PC-9 (cell line): ENCODE measurements around the gene AIFM2. TPM values are rescaled to one million over a fixed set of nuclear protein-coding genes. Genes with fewer than 3 reads are reported as not detected.

Source experiments
- BruUV-seq: library from RNA; stranded (reverse); fragments of 400-500 nt; replicated peaks from 2 replicates; lab custom pipeline; 2021; lab: Mats Ljungman, UMichigan
- CTCF ChIA-PET: fragments of 300-600 bp; sonication (Branson Sonifier 250); formaldehyde crosslinking; loops from one replicate; lab custom pipeline; 2022; ENCODE audit warnings: antibody characterized with exemption; lab: Charles Lee
- POLR2A ChIA-PET: fragments of 300-600 bp; sonication (Branson Sonifier 250); formaldehyde crosslinking; loops from one replicate; lab custom pipeline; 2022; ENCODE audit warnings: antibody characterized with exemption; ENCODE audit not compliant: unreplicated experiment; lab: Charles Lee
- DNase-seq, 2 experiments: peaks; one replicate each; pipeline versions ENCODE4 v3.0.0 to v3.0.0-alpha.2; 2015 to 2022; ENCODE audit warnings: mixed read lengths in 1 of 2
- H2AFZ ChIP-seq: fragments of 200-600 bp; sonication (generic); 2 replicates; pipeline ENCODE4 v1.8.1; 2017; ENCODE audit warnings: antibody characterized with exemption
- H3F3A ChIP-seq: fragments of 200-600 bp; sonication (generic); 2 replicates; pipeline ENCODE4 v1.8.1; 2017; ENCODE audit warnings: antibody characterized with exemption, mild to moderate bottlenecking, low read depth; ENCODE audit not compliant: insufficient read depth
- H3K27ac ChIP-seq: fragments of 200-600 bp; sonication (generic); 2 replicates; pipeline ENCODE4 v1.6.1; 2016; ENCODE audit warnings: mixed run types
- H3K27me3 ChIP-seq: fragments of 200-600 bp; sonication (generic); 2 replicates; pipeline ENCODE4 v1.6.1; 2016; ENCODE audit warnings: low read depth, mixed run types; ENCODE audit not compliant: insufficient read depth
- H3K36me3 ChIP-seq: fragments of 200-600 bp; sonication (generic); 2 replicates; pipeline ENCODE4 v1.6.1; 2016; ENCODE audit warnings: low read depth, mixed run types
- H3K4me1 ChIP-seq: fragments of 200-600 bp; sonication (generic); replicated peaks from 2 replicates; pipeline ENCODE4 v1.6.1; 2016; ENCODE audit warnings: mixed run types; ENCODE audit not compliant: insufficient read depth
- H3K4me2 ChIP-seq: fragments of 200-600 bp; sonication (generic); 2 replicates; pipeline ENCODE4 v1.6.1; 2017; ENCODE audit warnings: mixed run types
- H3K4me3 ChIP-seq: fragments of 200-600 bp; sonication (generic); 2 replicates; pipeline ENCODE4 v1.6.1; 2016; ENCODE audit warnings: mixed run types
- H3K79me2 ChIP-seq: fragments of 200-600 bp; sonication (generic); 2 replicates; pipeline ENCODE4 v1.6.1; 2017; ENCODE audit warnings: low read depth, mixed run types
- H3K9me2 ChIP-seq: fragments of 200-600 bp; sonication (generic); 2 replicates; pipeline ENCODE4 v1.8.1; 2017; ENCODE audit warnings: mild to moderate bottlenecking; ENCODE audit not compliant: insufficient read depth
- H3K9me3 ChIP-seq: fragments of 200-600 bp; sonication (generic); 2 replicates; pipeline ENCODE4 v1.8.1; 2016; ENCODE audit warnings: low read depth; ENCODE audit not compliant: insufficient read depth
- H4K20me1 ChIP-seq: fragments of 200-600 bp; sonication (generic); 2 replicates; pipeline ENCODE4 v1.8.1; 2017; ENCODE audit not compliant: insufficient read depth
- EZH2 ChIP-seq: fragments of 200-600 bp; sonication (generic); IDR thresholded peaks from 2 replicates; pipeline ENCODE4 v1.8.0; 2017; ENCODE audit warnings: antibody characterized with exemption, low read depth
- intact Hi-C: fragments of 100-400 bp; cut with micrococcal nuclease; formaldehyde crosslinking; loops from one replicate; pipeline ENCODE4 v1.10.0; 2022; ENCODE audit not compliant: unreplicated experiment
- total RNA-seq: library from RNA; stranded (reverse); gene quantifications from 2 replicates; pipeline ENCODE4 v1.2.3, GENCODE V29; 2021
- TF ChIP-seq, protein P1 (sequence below): fragments of 200-600 bp; sonication (generic); conservative IDR thresholded peaks from 2 replicates; pipeline ENCODE4 v1.6.1; 2017; ENCODE audit warnings: mixed run types, antibody characterized with exemption, mild to moderate bottlenecking, moderate library complexity

The AIFM2 gene
- total RNA-seq, 1 experiment from 2014 or later: 47.0 TPM

- no peak overlapping the region for H3K27ac ChIP-seq
- H3K9me2 ChIP-seq: no peaks in the 10 kb centered on the region
- H3K27me3 ChIP-seq: no peaks in the 10 kb centered on the region
- no peaks in the 10 kb centered on the region for H3K4me1 ChIP-seq
- no peaks in the 10 kb centered on the region; the same call in 1 of the 2 replicates for H4K20me1 ChIP-seq
- CTCF ChIA-PET: interaction anchor here (0.6 to 1.6 kb wide), 3 partner anchors 30 to 271 kb away, joined by 3 to 16 read pairs (median 5); partner anchors contain the start of gene TYSND1
- POLR2A ChIA-PET: interaction anchor here (0.7 kb wide), 2 partner anchors 30 to 163 kb away, joined by 3 to 4 read pairs; no protein-coding TSS in a partner anchor
- H3K9me3 ChIP-seq: no peaks in the 10 kb centered on the region
- TF ChIP-seq, protein P1, sequence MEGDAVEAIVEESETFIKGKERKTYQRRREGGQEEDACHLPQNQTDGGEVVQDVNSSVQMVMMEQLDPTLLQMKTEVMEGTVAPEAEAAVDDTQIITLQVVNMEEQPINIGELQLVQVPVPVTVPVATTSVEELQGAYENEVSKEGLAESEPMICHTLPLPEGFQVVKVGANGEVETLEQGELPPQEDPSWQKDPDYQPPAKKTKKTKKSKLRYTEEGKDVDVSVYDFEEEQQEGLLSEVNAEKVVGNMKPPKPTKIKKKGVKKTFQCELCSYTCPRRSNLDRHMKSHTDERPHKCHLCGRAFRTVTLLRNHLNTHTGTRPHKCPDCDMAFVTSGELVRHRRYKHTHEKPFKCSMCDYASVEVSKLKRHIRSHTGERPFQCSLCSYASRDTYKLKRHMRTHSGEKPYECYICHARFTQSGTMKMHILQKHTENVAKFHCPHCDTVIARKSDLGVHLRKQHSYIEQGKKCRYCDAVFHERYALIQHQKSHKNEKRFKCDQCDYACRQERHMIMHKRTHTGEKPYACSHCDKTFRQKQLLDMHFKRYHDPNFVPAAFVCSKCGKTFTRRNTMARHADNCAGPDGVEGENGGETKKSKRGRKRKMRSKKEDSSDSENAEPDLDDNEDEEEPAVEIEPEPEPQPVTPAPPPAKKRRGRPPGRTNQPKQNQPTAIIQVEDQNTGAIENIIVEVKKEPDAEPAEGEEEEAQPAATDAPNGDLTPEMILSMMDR: peak; percentile 98
- no peak for TF ChIP-seq EZH2
- peak in 1 of 2 experiments; percentile 54 for DNase-seq
- intact Hi-C loops: loop anchor here (1.0 kb wide), 2 partner anchors 89 to 248 kb away; no protein-coding TSS in a partner anchor
- no peak overlapping the region for H3K4me2 ChIP-seq
- no peak overlapping the region for H2AFZ ChIP-seq
- peaks cover 46% of the 10 kb centered on the region for H3K36me3 ChIP-seq
- peaks cover 3% of the 10 kb centered on the region; the same call in 1 of the 2 replicates for H3F3A ChIP-seq
- no TSS peak for BruUV-seq
- H3K79me2 ChIP-seq: no peaks in the 10 kb centered on the region
- H3K4me3 ChIP-seq: no peak overlapping the region
These were observed 16.5 kb downstream of the AIFM2 start for GRCh38 chr10:70115948-70116682.

GRCh38 chr10:70114902-70115301 is 17.7 kb downstream of the AIFM2 start:
- no peak overlapping the region for H3K27ac ChIP-seq
- no peak for DNase-seq
- no peak overlapping the region for H3K4me2 ChIP-seq
- no peak overlapping the region for H3K4me3 ChIP-seq
- H3K27me3 ChIP-seq: no peaks in the 10 kb centered on the region
- no peaks in the 10 kb centered on the region for H3K9me3 ChIP-seq
- no peaks in the 10 kb centered on the region for H3K79me2 ChIP-seq
- H3K4me1 ChIP-seq: no peaks in the 10 kb centered on the region
- ChIA-PET POLR2A (no interaction called here), CTCF (no interaction called here)
- H4K20me1 ChIP-seq: no peaks in the 10 kb centered on the region; the same call in 1 of the 2 replicates
- no TSS peak for BruUV-seq
- TF ChIP-seq EZH2: no peak
- TF ChIP-seq, protein P1: no peak
- H2AFZ ChIP-seq: no peak overlapping the region
- no peaks in the 10 kb centered on the region for H3K9me2 ChIP-seq
- H3K36me3 ChIP-seq: peaks cover 38% of the 10 kb centered on the region
- intact Hi-C loops: no loop called here
- peaks cover 3% of the 10 kb centered on the region; the same call in 1 of the 2 replicates for H3F3A ChIP-seq

GRCh38 chr10:70112071-70112470 is 20.6 kb downstream of the AIFM2 start:
- no peak for TF ChIP-seq EZH2
- TF ChIP-seq, protein P1: no peak
- ChIA-PET POLR2A (no interaction called here), CTCF (no interaction called here)
- Histone ChIP-seq H4K20me1 (no peaks in the 10 kb centered on the region; the same call in 1 of the 2 replicates), H3K36me3 (peaks cover 28% of the 10 kb centered on the region), H2AFZ (no peak overlapping the region), H3K27ac (no peak overlapping the region), H3F3A (0 out of 2 replicates have a peak, but pooled peaks cover 3% of the 10 kb centered on the region), H3K4me3 (no peak overlapping the region), H3K4me2 (no peak overlapping the region), H3K4me1 (no peaks in the 10 kb centered on the region), H3K27me3 (no peaks in the 10 kb centered on the region), H3K79me2 (no peaks in the 10 kb centered on the region), H3K9me3 (no peaks in the 10 kb centered on the region), H3K9me2 (no peaks in the 10 kb centered on the region)
- BruUV-seq: no TSS peak
- DNase-seq: no peak
- intact Hi-C loops: no loop called here
